GM18498 (cell line): ENCODE measurements around the gene COA4.
"Not testable (repeated sequence)": the region's sequence is repeated elsewhere in the genome, so short reads cannot be mapped to it uniquely, and the experiment has no call there.

Experiments
- ATAC-seq: cut with Tn5 transposase; IDR thresholded peaks from one replicate; pipeline ENCODE4 v1.9.1; 2021; ENCODE audit warnings: mild to moderate bottlenecking, moderate library complexity; ENCODE audit not compliant: unreplicated experiment

The COA4 gene

DNA sequence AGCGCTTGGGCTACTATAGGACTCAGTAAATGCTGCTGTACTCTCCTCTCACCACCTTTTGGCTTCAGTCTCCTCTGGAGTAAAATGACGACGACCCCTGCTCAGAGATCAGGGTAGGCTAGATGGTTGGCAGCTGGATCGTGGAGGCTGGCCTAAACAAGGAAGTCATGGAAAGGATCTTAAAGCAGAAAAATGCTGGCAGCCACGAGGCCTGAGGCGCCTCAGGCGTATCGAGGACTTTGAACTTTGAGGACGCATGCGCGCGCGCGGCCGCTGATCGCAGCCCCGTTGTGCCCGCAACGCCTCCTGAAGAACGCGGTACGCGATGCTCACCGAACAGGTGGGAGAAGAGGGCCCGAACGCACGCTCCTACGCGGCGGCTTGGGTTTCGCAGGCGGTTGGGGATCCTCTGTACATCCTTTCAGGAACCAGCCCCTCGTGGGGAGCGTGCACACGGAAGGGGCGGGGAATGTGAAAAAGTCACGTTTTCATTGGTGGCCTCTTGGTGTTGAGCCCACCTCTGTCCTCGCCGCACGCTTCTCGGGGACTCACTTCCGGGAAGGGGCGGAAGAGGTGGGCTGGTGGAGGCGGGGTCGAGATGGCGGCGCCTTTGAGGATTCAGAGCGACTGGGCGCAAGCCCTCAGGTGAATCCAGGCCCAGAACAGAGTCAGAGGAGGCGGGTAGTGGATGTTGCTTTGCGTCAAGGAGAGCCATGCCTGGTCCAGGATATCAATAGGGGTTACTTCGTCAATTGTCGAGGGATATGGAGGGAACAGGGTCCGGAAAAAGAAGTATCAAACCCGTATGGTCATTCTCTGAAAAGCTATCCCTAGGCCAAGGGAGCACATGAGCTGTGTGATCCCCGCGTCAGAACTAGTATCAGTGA, at the start of gene COA4, which contains the start of gene PAAF1:
TSS of gene COA4 (minus strand) at position 423 of the 887 bp plus-strand sequence. CDS start 3,468 bp downstream, outside the sequence.
TSS of gene PAAF1 (plus strand) at position 576 of the 887 bp plus-strand sequence. CDS start at position 599, 23 bp downstream.
- peak; percentile 96 for ATAC-seq

DNA sequence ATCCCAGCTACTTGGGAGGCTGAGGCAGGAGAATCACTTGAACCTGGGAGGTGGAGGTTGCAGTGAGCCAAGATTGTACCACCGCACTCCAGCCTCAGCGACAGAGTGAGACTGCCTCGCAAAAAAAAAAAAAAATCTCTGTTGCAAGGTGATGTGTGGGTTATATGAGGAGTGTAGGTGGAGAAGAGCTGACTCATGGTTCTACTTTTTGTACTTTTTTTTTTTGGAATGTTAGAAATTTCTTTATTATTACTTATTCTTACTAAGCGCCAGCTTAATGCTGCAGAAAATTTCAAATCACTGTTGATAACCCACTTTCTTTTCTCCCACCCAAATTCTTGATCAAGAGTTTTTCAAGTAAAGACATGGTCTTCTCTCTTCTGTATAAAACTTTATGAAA, 44.5 kb upstream of the COA4 start:
- no peak for ATAC-seq

DNA sequence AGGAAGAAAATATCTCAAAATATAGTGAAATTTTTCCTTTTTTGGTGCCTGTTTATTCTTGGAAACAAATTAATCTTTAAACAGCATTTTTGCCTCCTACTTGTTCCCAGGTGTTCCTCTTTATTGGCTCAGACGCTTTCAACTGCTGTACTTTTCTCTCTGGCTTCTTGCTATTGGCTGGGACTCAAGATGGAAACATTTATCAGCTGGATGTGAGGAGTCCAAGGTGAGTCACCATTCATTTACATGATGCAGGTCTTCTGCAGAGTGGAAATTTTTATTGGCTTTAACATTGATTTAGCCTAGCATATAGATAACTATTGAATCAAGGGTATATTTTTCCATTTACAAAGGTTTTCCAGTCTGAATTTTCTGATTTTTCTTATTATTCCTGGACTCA, 39.8 kb upstream of the COA4 start:
- no peak for ATAC-seq

- no peak for ATAC-seq
These were observed 37.6 kb upstream of the COA4 start for GRCh38 chr11:73914284-73914683.

DNA sequence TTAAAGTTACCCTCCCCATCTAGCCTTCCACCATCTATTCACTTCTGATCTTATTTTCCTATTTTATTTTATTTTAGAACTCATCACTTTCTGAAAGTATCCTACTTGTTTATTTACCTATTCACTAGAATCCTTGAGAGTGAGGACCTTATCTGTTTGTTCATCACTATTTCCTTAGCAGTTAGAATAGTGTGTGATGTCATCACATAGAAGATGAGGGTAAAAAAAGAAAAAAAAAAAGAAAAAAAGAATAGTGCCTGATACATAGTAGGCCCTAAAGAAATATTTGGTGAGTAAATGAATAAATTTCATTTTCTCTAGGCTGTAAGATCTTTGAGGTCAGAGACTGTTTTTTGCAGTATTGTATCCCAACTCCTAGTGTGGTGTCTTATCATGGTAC, 36.8 kb upstream of the COA4 start:
- no peak for ATAC-seq

GRCh38 chr11:73912026-73912425, 35.4 kb upstream of the COA4 start:
- no peak for ATAC-seq

DNA sequence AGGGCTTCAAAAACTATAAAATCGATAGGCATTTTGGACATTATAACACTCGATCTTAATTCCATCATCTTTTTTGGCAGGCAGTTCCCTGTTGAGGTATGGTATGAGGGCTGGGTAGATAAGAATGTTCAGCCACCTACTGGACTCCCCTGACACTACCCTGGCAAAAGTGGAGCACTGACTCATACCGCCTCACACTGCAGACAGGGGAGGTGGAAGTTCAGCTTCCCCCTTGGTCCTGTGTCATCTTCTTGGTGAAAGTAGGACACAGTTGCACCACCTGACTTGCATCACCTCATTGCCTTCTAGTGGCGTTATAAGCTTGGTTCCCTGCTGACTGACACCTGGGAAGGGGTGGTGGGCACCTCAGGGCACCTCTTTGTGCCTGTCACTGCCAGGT, 30.5 kb upstream of the COA4 start:
- ATAC-seq = no peak

DNA sequence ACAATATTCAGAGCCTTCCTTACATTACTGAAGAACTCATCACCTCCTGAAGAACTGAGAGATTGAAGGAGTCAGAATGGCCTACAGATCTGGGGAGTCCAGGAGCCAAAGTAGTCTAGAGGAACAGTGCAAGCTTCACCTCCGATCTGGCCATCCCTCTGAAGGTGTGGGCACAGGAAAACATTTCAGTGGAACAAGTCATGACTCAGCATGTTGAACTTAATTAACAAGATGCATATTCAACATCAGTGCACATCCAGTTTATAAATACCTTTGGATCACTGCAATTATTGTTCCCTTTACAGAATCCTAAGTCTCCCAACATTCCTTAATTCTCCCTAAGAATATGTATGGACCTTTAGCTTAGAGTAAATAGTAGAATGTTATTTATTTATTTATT, 25.7 kb upstream of the COA4 start:
- ATAC-seq = no peak

DNA sequence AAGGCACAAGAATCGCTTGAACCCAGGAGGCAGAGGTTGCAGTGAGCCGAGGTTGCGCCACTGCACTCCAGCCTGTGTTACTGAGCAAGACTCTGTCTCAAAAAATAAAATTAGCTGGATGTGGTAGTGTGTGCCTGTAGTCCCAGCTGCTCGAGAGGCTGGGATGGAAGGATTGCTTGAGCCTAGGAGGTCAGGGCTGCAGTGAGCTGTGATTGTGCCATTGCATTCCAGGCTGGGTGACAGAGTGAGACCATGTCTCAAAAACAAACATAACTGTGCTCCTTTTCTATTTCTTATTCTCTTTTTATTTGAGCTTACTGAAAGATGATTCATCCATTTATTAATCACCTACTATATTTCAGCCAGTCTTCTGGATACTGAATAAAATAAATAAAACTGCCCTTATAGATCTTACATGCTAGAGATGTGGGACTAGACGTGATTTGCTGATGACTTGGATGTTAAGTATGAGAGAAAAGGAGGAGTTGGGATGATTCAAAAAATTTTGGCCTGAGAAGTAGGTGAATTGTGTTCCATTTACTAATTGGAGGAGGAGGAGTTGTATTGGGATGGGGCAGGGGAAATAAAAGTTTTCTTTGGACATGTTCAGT, 18.2 kb upstream of the COA4 start:
- ATAC-seq = no peak

DNA sequence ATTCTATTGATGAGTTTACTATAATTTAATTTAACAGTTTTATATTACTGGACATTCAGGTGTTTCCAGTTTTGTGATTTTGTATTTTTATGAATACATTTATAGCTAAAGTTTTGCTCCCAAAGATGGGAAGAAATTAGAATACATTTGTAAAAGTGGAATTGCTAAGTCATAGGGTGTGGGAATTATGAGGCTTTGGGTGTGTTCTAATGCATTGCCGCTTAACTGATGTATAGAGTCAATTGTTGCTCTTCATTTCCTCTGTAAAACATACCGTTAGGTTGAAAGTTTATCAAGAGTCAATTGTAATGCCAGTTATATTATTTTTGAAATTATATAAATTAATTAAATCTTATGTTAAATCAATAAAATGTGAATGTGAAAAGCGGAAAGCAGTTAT, 16.4 kb upstream of the COA4 start:
- no peak for ATAC-seq

DNA sequence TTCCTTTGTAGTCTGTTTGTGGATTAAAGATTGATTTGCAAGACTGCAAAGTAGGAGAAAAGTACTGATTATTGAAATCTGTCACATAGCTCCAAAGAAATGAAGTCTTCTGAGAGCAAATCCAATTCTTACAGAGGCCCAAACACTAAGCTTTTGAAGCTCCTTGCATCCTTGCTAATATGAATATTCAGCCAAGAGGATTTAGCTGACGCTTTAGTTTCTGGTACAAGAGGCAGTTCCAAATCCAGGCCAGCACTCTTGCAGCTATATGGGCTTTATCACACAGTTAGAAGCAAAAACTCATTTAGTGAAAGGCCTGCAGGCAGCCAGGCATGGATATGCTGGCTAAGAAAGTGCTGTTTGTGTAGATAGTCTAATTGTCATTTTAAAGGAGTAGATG, 12.9 kb upstream of the COA4 start:
- no peak for ATAC-seq

GRCh38 chr11:73889019-73889418, 12.4 kb upstream of the COA4 start:
- no peak for ATAC-seq

DNA sequence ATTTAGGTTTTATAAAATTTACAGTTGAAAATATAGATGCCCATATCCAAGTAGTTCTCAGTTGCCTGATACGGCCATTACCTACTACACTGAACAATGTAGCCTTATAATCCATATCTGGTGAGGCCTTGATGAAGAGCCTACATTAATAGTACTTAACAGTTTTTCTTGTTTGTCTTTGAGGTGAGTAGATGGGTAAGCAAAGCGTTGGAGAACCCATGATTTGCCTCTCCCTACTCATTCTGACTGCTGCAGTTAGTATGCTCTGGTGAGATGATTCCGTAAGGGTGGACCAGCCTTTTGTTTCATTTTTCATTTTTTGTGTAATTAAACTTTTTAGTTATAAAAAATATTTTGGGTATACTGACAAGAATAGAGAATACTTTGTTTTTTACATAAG, 11.6 kb upstream of the COA4 start:
- ATAC-seq = no peak

DNA sequence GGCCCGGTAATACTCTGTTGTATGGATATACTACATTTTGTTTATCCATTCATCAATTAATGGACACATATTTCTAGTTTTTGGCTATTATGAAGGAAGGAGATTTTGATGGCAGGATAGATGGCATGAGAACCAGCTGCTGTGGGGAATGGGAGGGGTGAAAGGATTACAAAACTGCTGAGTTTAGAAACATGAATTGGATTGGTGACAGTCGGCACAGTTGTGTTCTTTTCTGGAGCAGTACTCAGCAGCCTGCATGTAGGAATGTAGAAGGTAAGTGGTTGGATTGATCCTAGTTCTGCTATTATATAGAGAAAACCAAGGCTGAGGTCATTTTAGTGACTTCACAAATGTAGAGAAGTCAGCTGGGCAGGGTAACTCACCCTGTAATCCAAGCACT, 7.2 kb upstream of the COA4 start:
- ATAC-seq = no peak

DNA sequence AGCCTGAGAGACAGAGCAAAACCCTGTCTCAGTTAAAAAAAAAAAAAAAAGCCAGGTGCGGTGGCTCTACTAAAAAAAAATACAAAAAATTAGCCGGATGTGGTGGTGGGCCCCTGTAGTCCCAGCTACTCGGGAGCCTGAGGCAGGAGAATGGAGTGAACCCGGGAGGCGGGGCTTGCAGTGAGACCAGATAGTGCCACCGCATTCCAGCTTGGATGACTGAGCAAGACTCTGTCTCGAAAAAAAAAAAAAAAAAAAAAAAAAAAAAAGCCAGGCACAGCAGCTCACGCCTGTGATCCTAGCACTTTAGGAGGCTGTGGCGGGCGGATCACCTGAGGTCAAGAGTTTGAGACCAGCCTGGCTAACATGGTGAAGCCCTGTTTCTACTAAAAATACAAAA, 3.8 kb upstream of the COA4 start:
- not testable (repeated sequence) for ATAC-seq

GRCh38 chr11:73878771-73879170, 2.1 kb upstream of the COA4 start:
- no peak for ATAC-seq

GRCh38 chr11:73875840-73876239, 806 bp downstream of the COA4 start:
- ATAC-seq = no peak

- ATAC-seq = no peak
These were observed 1.3 kb downstream of the COA4 start for GRCh38 chr11:73875380-73875779.

GRCh38 chr11:73872749-73873357, 3.8 kb downstream of the COA4 start:
- ATAC-seq = no peak

- ATAC-seq = no peak
These were observed 6.4 kb downstream of the COA4 start for GRCh38 chr11:73870261-73870660.

DNA sequence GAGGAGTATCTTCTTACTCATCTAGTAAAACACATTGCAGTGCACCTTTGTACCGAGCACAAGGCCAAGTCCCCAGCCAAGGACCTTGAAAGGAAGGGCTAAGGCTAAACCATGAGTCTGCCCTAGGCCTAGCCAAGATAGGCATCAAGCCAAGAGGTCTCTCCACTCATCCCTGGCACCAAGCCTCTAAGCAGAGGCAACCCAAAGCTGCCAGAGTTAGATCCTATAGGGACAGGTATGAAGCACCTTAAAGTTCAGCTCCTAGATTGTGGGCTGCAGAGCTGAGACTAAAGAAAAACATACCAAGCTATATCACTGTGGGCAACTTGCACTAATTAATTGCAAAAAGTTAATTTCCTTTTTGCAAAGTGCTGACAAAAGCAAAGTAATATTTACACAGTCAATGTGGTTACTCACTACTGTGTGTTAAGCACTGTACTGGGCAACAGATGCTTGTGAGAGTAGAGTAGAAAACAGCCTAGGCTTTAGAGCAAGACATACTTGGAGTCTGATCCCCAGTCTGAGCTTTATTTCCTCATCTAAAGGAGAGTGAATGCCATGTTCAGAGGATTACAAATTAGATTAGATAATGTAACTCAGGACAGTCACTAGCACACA, 7.2 kb downstream of the COA4 start:
- no peak for ATAC-seq
